Activated CD4-positive, alpha-beta memory T cell treated with anti-CD3 and anti-CD28 coated beads, Interleukin-2, amount 10 ng/mL, durations not matched to agents 7 days and 5 days (primary cell): ENCODE measurements around the gene CPXM2. TPM values are rescaled to one million over a fixed set of nuclear protein-coding genes. Genes with fewer than 3 reads are reported as not detected.
A peak's percentile ranks its signal among the peaks of the same experiment; 100 is the strongest.

Experiments used
- CTCF ChIA-PET: fragments of 350-600 bp; sonication (Branson Sonifier 250); formaldehyde crosslinking; loops from one replicate; lab custom pipeline; 2021; ENCODE audit warnings: antibody characterized with exemption, inconsistent platforms; lab: Charles Lee
- POLR2A ChIA-PET: fragments of 350-600 bp; sonication (Branson Sonifier 250); formaldehyde crosslinking; loops from one replicate; lab custom pipeline; 2021; ENCODE audit warnings: antibody characterized with exemption; lab: Charles Lee
- DNase-seq: peaks from one replicate; pipeline ENCODE4 v3.0.0-alpha.2; 2020
- H3K27ac Mint-ChIP-seq: one replicate; pipeline ENCODE4 v1.8.0; 2021; ENCODE audit warnings: mild to moderate bottlenecking, mixed read lengths
- H3K27me3 Mint-ChIP-seq: one replicate; pipeline ENCODE4 v1.8.0; 2021; ENCODE audit warnings: mixed read lengths
- H3K36me3 Mint-ChIP-seq: one replicate; pipeline ENCODE4 v1.8.0; 2021; ENCODE audit warnings: low read depth, mixed read lengths
- H3K4me1 Mint-ChIP-seq: one replicate; pipeline ENCODE4 v1.8.0; 2021; ENCODE audit warnings: mixed read lengths
- H3K4me3 Mint-ChIP-seq: one replicate; pipeline ENCODE4 v1.8.0; 2021; ENCODE audit warnings: mild to moderate bottlenecking, mixed read lengths
- H3K9me3 Mint-ChIP-seq: one replicate; pipeline ENCODE4 v1.8.0; 2021; ENCODE audit warnings: mixed read lengths
- total RNA-seq, 2 experiments: library from RNA; stranded (reverse); gene quantifications; one replicate each; pipeline ENCODE4 v1.2.3, GENCODE V29; 2021

Gene CPXM2
- total RNA-seq, 2 experiments from 2014 or later = not detected

DNA sequence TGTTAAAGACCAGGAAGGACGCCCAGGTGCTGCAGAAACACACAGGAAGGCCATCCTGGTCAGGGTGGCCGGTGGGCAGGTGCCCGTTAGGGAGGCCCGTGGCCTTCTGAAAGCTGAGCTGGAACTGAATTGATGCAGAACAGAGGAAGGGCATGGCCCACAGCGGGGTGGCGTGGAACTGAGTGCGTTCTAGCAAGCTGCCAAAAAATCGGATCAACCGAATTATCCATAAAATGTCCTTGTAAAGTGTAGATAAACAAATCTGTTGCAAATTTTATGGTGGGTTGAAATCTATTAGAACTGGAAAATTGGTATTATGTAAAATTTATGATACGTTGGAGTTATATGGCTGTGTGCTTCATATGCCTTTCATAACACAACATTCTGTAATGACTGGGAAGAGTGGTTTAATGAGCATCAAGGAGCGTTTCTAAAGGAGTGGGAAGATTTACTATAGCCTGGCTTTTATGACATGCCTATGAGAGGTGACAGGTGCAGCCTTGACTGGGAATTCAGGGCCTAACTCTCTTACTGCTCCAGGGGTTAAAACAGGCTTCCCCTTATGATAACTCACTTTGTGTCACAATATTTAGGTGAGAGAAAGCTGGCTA is 117.4 kb downstream of the CPXM2 start:
- no peak overlapping the region for H3K4me3 Mint-ChIP-seq
- H3K27ac Mint-ChIP-seq = no peak overlapping the region
- CTCF ChIA-PET = no interaction called here
- POLR2A ChIA-PET = no interaction called here
- no peaks in the 10 kb centered on the region for H3K4me1 Mint-ChIP-seq
- peaks cover 19% of the 10 kb centered on the region for H3K9me3 Mint-ChIP-seq
- H3K27me3 Mint-ChIP-seq = peaks cover 5% of the 10 kb centered on the region
- H3K36me3 Mint-ChIP-seq = peaks cover 7% of the 10 kb centered on the region
- DNase-seq = no peak

DNA sequence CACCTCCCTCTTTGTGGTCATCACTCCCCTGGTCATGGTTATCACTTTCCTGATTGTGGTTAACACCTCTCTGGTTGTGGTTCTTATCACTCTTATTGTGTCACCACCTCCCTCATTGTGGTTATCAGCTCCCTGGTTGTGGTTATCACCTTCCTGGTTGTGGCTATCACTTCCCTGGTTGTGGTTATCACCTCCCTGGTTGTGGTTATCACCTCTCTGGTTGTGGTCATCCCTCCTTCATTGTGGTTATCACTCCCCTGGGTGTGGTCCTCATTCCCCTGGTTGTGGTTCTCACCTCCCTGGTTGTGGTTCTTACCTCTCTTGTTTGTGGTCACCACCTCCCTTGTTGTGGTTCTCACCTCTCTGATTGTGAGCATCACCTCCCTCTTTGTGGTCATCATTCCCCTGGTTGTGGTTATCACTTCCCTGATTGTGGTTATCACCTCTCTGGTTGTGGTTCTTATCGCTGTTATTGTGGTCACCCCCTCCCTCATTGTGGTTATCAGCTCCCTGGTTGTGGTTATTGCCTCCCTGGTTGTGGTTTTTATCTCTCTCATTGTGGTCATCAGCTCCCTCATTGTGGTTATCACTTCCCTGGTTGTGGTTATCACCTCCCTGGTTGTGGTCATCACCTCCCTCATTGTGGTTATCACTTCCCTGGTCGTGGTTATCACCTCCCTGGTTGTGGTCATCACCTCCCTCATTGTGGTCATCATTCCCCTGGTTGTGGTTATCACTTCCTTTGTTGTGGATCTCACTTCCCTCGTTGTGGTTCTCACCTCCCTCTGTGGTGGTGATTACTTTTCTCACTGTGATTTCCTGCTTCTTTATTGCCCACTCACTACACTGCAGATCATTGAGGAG is 118.7 kb downstream of the CPXM2 start:
- DNase-seq = peak; percentile 18

DNA sequence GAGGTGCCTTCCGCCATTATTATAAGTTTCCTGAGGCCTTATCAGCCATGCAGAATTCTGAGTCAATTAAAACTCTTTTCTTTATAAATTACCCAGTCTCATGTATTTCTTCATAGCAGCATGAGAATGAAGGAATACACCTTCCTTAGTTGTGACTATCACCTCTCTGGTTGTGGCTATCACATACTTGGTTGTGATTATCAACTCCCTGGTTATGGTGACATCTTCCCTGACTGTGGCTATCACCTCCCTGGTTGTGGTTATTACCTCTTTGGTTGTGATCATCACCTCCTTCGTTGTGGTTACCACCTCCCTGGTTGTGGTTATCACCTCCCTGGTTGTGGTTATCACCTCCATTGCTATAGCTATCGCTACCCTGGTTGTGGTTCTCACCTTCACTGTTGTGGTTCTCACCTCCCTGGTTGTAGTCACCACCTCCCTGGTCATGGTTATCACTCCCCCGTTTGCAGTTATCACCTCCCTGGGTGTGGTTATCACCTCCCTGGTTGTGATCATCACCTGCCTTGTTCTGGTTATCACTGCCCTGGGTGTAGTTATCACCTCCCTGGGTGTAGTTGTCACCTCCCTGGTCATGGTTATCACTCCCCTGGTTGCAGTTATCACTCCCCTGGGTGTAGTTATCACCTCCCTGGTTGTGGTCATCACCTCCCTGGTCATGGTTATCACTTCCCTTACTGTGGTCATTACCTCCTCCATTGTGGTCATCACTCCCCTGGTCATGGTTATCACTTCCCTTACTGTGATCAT is 119.5 kb downstream of the CPXM2 start:
- peaks cover 19% of the 10 kb centered on the region for H3K9me3 Mint-ChIP-seq
- peaks cover 7% of the 10 kb centered on the region for H3K36me3 Mint-ChIP-seq
- peak overlapping the region; percentile 32 for H3K4me3 Mint-ChIP-seq
- peak overlapping the region; percentile 45 for H3K27ac Mint-ChIP-seq
- CTCF ChIA-PET = no interaction called here
- POLR2A ChIA-PET = no interaction called here
- H3K27me3 Mint-ChIP-seq = peaks cover 4% of the 10 kb centered on the region
- no peak for DNase-seq
- H3K4me1 Mint-ChIP-seq = no peaks in the 10 kb centered on the region

More for the DNA sequence above, 118.7 kb downstream of the CPXM2 start:
- Mint-ChIP-seq H3K36me3 (peaks cover 7% of the 10 kb centered on the region), H3K4me1 (no peaks in the 10 kb centered on the region), H3K27me3 (peaks cover 3% of the 10 kb centered on the region), H3K27ac (peak overlapping the region; percentile 61), H3K4me3 (peak overlapping the region; percentile 41), H3K9me3 (peaks cover 19% of the 10 kb centered on the region)
- ChIA-PET CTCF (no interaction called here), POLR2A (no interaction called here)

DNA sequence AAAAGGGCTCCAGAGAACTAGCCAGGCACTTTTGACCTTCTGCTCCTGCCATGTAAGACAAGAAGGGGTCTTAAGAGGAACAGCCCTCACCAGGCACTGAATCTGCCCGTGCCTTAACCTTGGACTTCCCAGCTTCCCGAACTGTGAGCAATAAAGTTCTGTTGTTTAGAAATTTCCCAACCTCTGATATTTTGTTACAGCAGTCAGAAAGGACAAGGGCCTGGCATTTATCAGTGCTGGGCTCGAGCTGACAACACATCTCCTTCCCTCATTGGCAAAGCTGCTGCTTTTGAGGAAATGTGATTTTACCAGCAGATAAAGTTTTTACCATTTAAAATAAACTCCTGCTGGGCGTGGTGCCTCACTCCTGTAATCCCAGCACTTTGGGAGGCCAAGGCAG is 122.0 kb downstream of the CPXM2 start:
- no peak for DNase-seq
- Mint-ChIP-seq H3K9me3 (peaks cover 17% of the 10 kb centered on the region), H3K27ac (no peak overlapping the region), H3K4me3 (no peak overlapping the region), H3K27me3 (peaks cover 4% of the 10 kb centered on the region), H3K36me3 (peaks cover 7% of the 10 kb centered on the region), H3K4me1 (no peaks in the 10 kb centered on the region)
- POLR2A ChIA-PET = no interaction called here
- CTCF ChIA-PET = no interaction called here

DNA sequence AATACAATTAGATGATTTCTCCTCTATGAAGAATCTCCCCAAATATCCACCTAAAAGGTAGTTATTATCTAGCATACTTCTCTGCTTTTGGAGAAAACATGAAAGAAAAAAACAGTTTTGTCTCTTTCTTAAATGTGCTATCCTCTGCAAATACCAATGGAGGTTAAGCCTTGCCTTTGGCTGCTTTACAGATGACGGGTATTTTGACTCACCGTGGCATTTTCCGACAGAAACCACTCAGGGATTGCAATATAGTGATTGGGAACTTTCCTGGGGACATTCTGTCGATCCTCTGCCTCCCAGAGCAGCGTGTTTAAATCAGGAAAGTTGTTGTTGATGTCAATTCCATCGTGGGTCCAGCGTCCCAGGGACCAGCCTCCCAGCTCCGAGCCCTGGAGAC is 124.8 kb downstream of the CPXM2 start:
- Mint-ChIP-seq H3K27me3 (peaks cover 4% of the 10 kb centered on the region), H3K9me3 (peaks cover 3% of the 10 kb centered on the region), H3K4me3 (no peak overlapping the region), H3K4me1 (no peaks in the 10 kb centered on the region), H3K27ac (no peak overlapping the region), H3K36me3 (peaks cover 3% of the 10 kb centered on the region)
- DNase-seq = no peak
- ChIA-PET POLR2A (no interaction called here), CTCF (no interaction called here)

DNA sequence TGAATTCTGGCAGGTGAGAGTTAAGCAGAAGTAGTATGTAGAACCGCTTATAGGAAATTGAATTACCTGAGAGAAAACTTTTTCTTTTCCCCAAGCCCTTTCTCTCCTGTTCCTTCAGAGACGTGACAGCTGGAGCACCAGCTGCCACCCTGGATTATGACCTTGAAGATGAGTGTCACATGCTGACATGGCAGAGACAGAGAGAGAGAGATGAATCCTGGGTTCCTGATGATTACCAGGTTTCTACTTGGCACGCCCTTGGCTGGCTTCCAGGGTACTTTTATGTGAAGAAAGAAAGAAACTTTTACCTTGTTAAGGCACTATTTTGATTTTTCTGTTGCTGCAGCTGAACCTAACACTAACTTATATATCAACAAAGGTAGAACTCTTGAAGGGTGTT is 125.6 kb downstream of the CPXM2 start:
- ChIA-PET CTCF (no interaction called here), POLR2A (no interaction called here)
- H3K27ac Mint-ChIP-seq = no peak overlapping the region
- H3K9me3 Mint-ChIP-seq = peaks cover under 1% of the 10 kb centered on the region
- DNase-seq = no peak
- H3K4me3 Mint-ChIP-seq = no peak overlapping the region
- no peaks in the 10 kb centered on the region for H3K4me1 Mint-ChIP-seq
- H3K36me3 Mint-ChIP-seq = peaks cover 1% of the 10 kb centered on the region
- H3K27me3 Mint-ChIP-seq = peaks cover 4% of the 10 kb centered on the region

DNA sequence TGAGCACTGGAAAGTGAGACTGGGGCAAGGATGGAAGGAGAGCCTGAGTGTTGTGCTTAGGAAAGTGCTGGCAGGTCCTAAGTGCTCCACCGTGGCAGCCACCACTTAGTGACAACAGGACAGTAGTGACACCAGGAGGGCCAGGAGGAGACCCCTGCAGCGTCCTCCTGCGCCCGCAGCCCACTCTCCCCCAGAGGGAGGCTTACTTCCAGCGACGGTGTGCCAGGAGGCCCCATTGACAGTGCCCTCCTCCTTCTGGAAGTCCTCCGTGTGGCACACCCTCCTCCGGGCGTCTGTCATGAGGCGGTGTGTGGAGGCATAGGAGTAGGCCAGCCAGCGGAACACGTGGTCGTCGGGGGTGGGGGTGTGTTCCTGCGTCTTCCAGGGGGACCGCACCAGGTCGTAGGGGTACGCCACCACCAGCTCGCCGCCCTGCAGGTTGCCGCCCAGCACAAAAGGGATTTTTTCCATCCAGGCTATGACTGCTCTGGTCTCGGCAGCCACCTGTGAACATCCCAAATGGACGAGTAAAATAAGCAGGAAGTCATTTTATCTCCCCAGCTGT is 129.9 kb downstream of the CPXM2 start:
- ChIA-PET CTCF (no interaction called here), POLR2A (no interaction called here)
- H3K36me3 Mint-ChIP-seq = no peaks in the 10 kb centered on the region
- no peak overlapping the region for H3K27ac Mint-ChIP-seq
- H3K9me3 Mint-ChIP-seq = no peaks in the 10 kb centered on the region
- no peak for DNase-seq
- H3K4me3 Mint-ChIP-seq = no peak overlapping the region
- H3K27me3 Mint-ChIP-seq = peaks cover 2% of the 10 kb centered on the region
- no peaks in the 10 kb centered on the region for H3K4me1 Mint-ChIP-seq

DNA sequence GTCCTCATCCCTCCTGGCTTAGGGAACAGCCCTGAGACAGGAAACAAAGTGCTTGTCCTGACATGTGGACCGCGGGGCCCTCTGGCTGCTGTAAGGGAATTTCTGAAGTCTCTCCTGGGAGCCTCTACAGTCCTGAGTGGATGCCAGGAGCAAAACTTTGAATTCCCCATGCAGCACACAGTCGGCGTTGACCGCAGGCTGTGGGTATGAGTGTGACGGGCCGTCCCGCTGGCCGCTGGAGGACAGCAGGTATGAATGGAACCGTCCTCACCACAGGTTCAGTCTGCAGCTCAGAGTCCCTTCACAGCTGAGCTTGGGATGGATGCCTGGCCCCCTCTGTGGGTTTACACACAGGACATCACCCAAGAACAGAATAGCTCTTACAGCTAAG is 130.6 kb downstream of the CPXM2 start:
- H3K27me3 Mint-ChIP-seq = peaks cover 2% of the 10 kb centered on the region
- H3K27ac Mint-ChIP-seq = no peak overlapping the region
- CTCF ChIA-PET = no interaction called here
- POLR2A ChIA-PET = no interaction called here
- no peak for DNase-seq
- no peaks in the 10 kb centered on the region for H3K9me3 Mint-ChIP-seq
- no peaks in the 10 kb centered on the region for H3K4me1 Mint-ChIP-seq
- H3K4me3 Mint-ChIP-seq = no peak overlapping the region
- H3K36me3 Mint-ChIP-seq = no peaks in the 10 kb centered on the region

DNA sequence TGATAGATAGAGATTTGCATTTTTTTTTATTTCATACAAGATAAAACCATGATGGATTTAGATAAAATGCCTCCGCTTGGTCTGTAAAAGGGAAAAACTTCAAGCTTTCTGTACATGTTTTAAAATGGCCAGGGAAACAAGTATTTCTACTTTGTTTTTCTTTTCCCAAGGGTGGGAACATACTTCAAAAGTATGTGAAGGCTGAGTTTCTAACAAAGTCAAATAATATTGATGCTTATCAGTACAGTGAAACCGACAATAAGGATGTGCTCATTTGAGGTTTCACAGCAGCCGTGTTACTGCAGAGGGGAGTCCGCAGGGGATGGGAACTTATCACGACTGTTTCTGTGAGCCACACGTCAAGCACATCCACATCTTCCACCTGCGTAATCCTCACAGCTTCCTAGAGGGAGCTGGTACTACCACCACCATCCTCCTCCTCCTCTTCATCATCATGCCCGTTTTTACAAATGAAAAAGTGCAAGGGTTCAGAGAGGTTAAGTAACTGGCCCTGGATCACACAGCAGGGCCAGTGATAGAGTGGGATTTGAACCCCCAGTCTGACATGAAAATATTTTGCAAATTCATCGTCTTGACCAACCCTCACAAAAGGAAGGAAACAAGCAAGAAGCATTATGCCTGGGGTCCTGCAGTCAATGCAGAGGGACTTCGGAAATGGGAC is 131.1 kb downstream of the CPXM2 start:
- Mint-ChIP-seq H3K4me3 (no peak overlapping the region), H3K36me3 (no peaks in the 10 kb centered on the region), H3K4me1 (no peaks in the 10 kb centered on the region), H3K27ac (no peak overlapping the region), H3K27me3 (peaks cover 2% of the 10 kb centered on the region), H3K9me3 (no peaks in the 10 kb centered on the region)
- ChIA-PET CTCF (no interaction called here), POLR2A (no interaction called here)
- no peak for DNase-seq

DNA sequence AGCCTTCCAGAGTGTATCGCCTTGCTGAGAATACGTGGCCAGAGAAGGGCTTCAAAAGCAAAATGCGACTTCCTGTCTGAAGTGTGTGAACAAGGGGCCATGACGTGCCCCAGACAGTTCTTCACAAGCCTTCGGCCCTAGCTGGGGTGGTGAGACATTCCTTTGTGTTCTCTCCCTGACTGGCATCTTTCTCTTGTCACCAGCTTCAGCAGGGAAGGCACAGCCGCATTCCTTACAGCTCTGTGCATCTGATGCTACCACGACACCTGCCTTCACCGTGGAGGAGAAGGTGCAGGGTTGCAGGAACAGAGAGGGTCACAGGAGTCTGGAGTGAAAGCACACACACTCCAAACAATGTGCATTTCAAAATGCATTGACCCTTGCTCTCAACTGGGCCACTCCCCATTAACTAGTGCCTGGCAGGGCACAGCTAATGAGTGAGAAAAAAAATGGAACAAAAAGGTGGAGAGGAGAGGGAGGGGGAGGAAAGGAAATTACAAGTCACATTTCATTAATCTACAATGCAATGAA is 132.0 kb downstream of the CPXM2 start:
- H3K27me3 Mint-ChIP-seq = peaks cover 2% of the 10 kb centered on the region
- POLR2A ChIA-PET = no interaction called here
- DNase-seq = no peak
- H3K4me3 Mint-ChIP-seq = no peak overlapping the region
- no peaks in the 10 kb centered on the region for H3K4me1 Mint-ChIP-seq
- no peak overlapping the region for H3K27ac Mint-ChIP-seq
- CTCF ChIA-PET = no interaction called here
- no peaks in the 10 kb centered on the region for H3K9me3 Mint-ChIP-seq
- no peaks in the 10 kb centered on the region for H3K36me3 Mint-ChIP-seq

DNA sequence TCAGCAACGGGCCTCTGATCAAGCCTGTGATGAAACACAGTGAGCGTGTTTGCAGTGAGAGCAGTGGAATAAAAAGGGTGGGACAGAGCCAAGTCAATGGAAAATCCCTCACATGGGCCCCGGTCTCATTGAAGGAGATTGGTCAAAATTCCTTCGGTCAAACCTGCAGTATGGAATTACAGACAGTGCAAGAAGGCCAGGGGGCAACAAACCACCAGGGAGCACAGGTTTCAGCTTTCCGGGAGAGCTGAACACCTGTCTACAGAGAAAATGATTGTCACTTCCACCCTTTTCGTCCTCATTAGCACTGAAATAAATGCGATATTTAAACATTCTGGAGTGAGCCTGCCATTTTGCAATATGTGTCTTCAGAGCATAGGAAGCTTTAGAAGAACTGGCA is 132.6 kb downstream of the CPXM2 start:
- Mint-ChIP-seq H3K36me3 (no peaks in the 10 kb centered on the region), H3K4me1 (no peaks in the 10 kb centered on the region), H3K27ac (no peak overlapping the region), H3K4me3 (no peak overlapping the region), H3K9me3 (no peaks in the 10 kb centered on the region), H3K27me3 (peaks cover 2% of the 10 kb centered on the region)
- ChIA-PET CTCF (no interaction called here), POLR2A (no interaction called here)
- no peak for DNase-seq

DNA sequence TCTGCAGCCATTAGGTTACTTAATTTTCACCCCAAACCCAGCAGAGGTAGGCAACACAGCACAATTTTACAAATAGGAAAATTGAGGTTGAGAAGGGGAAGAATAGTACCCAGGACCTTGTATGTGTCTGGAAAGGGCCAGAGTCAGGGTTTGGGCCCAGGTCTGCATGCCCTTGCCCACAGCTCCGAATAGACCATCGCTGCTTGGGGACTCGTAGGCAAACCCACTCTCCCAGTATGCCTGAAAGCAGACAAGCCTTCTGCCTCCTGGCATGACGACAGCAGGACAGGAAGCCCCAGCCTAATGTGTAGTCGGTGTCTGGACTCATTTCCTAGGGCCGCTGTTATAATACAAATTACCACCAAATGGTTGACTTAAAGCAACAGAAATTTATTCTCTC is 133.8 kb downstream of the CPXM2 start:
- no peaks in the 10 kb centered on the region for H3K4me1 Mint-ChIP-seq
- H3K4me3 Mint-ChIP-seq = no peak overlapping the region
- H3K27me3 Mint-ChIP-seq = peaks cover 2% of the 10 kb centered on the region
- DNase-seq = no peak
- no peaks in the 10 kb centered on the region for H3K9me3 Mint-ChIP-seq
- H3K36me3 Mint-ChIP-seq = no peaks in the 10 kb centered on the region
- ChIA-PET POLR2A (no interaction called here), CTCF (no interaction called here)
- no peak overlapping the region for H3K27ac Mint-ChIP-seq
